ELF-1 (cell line): ENCODE measurements around the gene PLA2G2A.
"Not testable (repeated sequence)": the region's sequence is repeated elsewhere in the genome, so short reads cannot be mapped to it uniquely, and the experiment has no call there.

ENCODE experiments used
- DNase-seq: peaks from one replicate; pipeline ENCODE4 v3.0.0-alpha.2; 2016; ENCODE audit warnings: low read depth, low spot score

Gene PLA2G2A

GRCh38 chr1:19932866-19933265 lies 46.6 kb downstream of the PLA2G2A start:
- DNase-seq: no peak

GRCh38 chr1:19927130-19927421 lies 52.3 kb downstream of the PLA2G2A start:
- not testable (repeated sequence) for DNase-seq

- DNase-seq: no peak
Measured at GRCh38 chr1:19926296-19927129, 52.9 kb downstream of the PLA2G2A start.
